T-helper 2 cell (primary cell): ENCODE results near the gene IQGAP3.

Source experiments
- DNase-seq, 5 experiments: peaks; one replicate each; pipeline versions ENCODE4 v3.0.0 to v3.0.0-alpha.2; 2012 to 2022

IQGAP3 gene

DNA sequence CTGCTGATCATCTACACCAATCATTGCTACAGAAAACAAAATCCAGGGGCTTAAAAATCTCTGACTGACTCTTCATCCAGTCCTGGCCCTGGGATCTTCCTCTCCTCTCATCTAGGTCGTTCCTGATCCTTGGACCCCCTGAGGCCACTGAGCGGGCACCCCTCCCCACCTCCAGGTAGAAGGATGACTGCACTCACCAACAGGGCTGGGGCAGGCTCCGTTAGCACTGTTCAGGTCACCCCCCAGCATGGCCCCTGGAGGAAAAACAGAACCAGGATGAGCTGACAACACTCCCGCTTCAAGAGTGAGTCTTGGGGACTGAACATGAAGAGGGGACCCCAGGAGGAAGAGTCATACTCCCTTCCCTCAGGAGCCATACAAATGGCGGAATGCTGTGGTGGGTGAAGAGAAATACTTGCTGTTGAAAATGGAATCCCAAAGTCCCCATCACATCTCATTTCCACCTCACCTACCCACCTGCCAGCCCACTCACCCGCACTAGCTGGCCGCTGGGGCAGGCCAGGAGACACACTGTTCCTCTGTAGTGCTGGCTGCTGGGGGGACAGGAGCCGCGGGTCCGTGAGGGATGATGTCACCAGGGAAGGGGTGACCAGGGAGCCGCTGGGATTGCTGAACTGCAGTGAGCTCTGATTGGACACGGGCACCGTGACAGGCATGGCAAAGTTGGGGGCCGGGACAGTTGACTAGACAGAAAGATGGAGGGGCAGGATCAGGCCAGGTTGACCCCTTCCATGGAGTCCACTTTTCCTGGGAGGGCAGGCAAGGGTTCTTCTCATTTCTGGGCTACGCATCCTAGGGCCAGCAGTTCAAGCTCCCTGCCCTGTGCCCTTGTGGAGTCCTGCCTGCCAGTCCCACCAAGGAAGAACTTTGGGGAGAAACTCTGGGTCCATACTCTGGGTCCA, 93.0 kb downstream of the IQGAP3 start:
- no peak for DNase-seq

DNA sequence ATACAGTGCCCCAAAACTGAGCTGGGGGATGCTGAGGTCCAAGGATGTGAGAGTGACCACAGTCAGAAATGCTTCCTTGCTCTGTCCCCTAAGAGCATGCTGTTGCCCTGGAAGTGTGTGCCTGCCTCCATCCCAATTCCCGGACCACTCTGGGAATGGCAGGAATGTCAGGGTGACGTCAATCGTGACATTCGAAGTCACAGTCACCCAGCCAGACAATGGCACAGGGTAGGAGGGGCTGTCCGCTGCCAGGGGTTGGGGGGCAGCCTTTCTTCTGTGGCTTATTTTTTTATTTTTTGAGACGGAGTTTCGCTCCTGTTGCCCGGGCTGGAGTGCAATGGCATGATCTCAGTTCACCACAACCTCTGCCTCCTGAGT, 94.1 kb downstream of the IQGAP3 start:
- DNase-seq = no peak

DNA sequence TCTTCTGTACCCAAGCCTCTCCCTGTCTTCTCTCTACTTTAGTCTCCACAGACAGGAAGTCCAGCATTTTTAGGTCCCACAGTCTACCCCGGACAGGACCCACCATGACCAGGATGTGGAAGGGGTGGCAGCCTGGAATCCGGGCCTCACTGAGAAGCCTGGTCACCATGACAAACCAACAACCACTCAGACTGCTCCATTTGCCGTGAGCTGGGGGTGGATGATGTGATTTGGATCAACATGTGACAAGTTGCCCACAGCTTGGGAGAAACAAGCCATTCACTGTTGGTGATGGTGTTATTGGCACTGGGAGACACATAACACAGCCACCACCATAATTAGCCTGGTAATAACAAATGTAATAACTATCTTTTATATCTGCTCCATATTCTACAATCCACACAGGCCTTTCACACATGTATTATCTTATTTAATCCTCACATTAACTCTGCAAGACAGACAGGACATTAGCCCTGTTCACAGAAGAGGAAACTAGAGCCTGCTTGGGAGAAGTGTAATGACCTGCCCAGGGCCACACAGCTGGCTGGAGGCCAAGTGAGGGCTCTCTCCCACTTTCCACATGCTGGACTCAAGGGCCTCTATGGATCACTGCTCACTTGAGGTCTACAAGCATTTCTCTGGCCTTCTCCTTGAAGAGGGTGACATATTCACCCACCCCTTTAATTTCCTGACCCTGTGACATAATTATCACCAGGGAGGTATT, 94.7 kb downstream of the IQGAP3 start:
- no peak for DNase-seq

DNA sequence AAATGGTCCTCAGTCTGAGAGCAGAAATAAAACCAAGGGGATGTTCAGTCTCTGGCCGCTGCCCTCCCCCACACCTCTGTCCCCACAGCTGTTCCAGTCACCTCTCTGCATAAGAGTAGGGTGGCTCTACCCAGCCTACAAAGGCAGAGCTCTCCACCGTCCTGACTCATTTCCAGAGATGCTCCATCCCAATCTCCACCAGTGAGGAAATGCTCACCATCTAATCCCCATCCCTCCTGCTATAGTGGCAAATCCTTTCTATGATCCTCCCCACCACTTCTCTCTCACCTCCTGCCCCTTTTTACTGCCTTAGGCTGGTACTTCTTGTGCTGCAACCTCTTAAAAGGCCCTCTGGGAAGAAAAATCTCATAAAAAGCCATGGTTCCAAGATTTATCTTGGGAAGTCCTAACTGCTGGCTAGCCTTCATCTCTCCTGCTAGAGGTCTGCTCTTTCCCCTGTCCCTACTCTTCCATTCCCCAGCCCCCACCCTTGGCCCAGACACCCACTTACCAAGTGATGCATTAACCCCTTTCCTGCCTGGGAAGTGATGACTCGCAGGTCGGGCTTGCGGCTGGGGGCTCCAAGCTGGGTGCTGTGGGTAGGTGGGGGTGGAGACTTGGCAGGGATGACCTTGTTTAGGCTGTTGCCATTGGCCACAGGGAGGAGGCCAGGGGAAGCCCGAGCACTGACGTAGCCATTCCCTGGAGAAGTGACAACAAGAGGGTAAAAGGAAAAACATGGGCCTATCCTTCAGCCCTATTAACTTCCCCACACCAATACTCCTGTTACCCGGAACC, 95.7 kb downstream of the IQGAP3 start:
- DNase-seq = no peak

- DNase-seq = no peak
These were observed 96.5 kb downstream of the IQGAP3 start for GRCh38 chr1:156475568-156476500.
